Measurements from ENCODE around the gene SLC25A33. TPM values are rescaled to one million over a fixed set of nuclear protein-coding genes. Genes with fewer than 3 reads are reported as not detected.
"Not testable (repeated sequence)": the region's sequence is repeated elsewhere in the genome, so short reads cannot be mapped to it uniquely, and the experiment has no call there.

The SLC25A33 gene, protein sequence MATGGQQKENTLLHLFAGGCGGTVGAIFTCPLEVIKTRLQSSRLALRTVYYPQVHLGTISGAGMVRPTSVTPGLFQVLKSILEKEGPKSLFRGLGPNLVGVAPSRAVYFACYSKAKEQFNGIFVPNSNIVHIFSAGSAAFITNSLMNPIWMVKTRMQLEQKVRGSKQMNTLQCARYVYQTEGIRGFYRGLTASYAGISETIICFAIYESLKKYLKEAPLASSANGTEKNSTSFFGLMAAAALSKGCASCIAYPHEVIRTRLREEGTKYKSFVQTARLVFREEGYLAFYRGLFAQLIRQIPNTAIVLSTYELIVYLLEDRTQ
- polyA plus RNA-seq = 1 to 10 TPM; 6.4 to 7.4 (median 7.0) TPM

DNA sequence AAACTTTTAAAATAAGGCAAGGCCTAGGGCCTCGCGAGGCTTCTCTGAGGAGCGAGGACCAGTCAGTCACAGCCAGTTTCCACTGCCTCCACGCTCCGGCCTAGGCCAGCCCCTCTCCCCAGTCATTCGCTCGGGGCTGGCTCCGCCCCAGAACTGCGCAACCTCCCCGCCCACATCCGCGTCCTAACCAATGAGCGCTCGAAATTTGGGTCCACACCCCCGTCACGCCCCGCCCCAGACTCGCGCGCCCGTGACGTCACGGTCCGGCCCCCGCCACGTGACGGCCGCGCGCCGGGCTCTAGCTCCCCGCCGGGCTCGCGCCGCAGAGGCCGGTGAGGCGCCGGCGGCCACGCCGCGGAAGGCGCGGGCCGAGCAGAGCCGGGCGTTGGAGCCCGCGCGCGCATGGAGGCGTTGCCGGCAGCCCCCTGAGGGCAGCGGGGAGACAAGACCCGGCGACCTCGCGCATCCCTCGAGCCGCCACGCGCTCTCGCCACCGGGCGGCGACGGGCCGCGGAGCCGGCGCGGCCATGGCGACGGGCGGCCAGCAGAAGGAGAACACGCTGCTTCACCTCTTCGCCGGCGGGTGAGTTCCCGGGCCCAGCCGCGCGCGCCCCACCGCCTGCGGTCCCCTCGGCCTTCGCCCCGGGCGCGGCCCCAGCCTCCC lies at the start of gene SLC25A33:
Gene SLC25A33 (plus strand): TSS at position 301 of the 664 bp plus-strand sequence. CDS start 227 bp downstream, at position 528.
- H3K36me3 Mint-ChIP-seq = no peaks in the 10 kb centered on the region
- H3K27me3 Mint-ChIP-seq (ENCODE audit: low read depth in 3 of 3) = peaks cover 2 to 9% (median 5%) of the 10 kb centered on the region in 3 donors
- peak within 1 kb of the TSS; percentile 84 to 94 (median 89) for H3K27ac Mint-ChIP-seq
- no peaks in the 10 kb centered on the region for H3K9me3 Mint-ChIP-seq
- peak within 1 kb of the TSS; percentile 87 to 90 (median 88) for H3K4me3 Mint-ChIP-seq
- H3K4me1 Mint-ChIP-seq = peaks cover 28 to 32% of the 10 kb centered on the region in 2 donors
- peak; percentile 99 for DNase-seq

DNA sequence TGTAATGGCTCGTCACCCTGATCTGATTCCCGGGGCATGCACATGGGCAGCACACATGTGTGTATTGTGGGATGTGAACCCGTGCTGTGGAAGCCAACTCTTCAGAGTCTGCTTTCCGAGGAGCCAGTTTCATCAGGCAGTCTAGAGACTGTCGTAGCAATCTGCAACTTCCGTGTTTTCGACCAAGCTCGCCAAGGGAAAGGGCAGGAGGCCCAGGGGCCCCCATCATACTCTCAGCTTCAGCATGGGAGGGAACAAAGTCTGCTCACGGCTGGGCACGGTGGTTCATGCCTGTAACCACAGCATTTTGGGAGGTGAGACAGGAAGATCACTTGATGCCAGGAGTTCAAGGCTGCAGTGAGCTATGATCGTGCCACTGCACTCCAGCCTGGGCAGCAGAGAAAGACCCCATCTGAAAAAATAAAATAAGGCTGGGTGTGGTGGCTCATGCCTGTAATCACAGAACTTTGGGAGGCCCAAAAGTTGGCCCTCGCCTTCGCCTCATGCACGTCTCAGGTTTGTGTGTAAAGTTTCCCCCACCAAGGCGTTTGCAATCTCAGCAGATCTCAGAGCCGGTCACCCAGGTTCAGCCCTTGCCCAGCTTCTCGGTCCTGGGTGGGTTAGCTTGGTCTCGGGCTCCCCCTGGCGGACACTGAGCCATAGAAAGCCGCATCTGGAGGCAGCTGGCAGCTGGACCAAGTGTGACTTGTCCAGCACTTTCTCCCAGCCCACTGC lies 48.5 kb upstream of the SLC25A33 start:
- no peak overlapping the region for H3K27ac Mint-ChIP-seq
- peaks cover 0 to 9% (median 3%) of the 10 kb centered on the region in 3 donors for H3K27me3 Mint-ChIP-seq (ENCODE audit: low read depth in 3 of 3)
- peak; percentile 66 to 76 (median 72) for DNase-seq
- no peaks in the 10 kb centered on the region for H3K9me3 Mint-ChIP-seq
- H3K36me3 Mint-ChIP-seq = no peaks in the 10 kb centered on the region
- no peak overlapping the region for H3K4me3 Mint-ChIP-seq
- peaks cover 4 to 5% of the 10 kb centered on the region in 2 donors for H3K4me1 Mint-ChIP-seq

DNA sequence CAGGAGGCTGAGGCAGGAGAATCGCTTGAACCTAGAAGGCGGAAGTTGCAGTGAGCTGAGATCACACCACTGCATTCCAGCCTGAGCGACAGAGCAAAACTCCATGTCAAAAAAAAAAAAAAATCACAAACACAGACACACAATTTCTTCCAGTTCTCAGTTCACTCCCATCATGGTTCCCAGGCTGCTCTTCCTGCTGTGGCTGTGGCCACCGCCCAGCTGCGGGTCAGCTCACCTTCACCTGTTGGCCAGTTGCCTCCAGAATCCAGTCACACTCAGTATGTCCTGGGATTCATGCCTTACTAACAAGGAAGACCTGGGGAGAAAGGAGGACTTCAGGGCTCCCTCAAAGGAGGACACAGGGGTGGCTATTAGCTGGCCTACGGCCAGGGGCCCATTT lies 45.9 kb upstream of the SLC25A33 start:
- Mint-ChIP-seq H3K27me3 (ENCODE audit: low read depth in 3 of 3) (peaks cover 2 to 11% (median 5%) of the 10 kb centered on the region in 3 donors), H3K36me3 (no peaks in the 10 kb centered on the region), H3K9me3 (no peaks in the 10 kb centered on the region), H3K27ac (peak overlapping the region in 1 of 6 donors; percentile 59), H3K4me1 (peaks cover 5 to 7% of the 10 kb centered on the region in 2 donors), H3K4me3 (no peak overlapping the region)
- no peak for DNase-seq

DNA sequence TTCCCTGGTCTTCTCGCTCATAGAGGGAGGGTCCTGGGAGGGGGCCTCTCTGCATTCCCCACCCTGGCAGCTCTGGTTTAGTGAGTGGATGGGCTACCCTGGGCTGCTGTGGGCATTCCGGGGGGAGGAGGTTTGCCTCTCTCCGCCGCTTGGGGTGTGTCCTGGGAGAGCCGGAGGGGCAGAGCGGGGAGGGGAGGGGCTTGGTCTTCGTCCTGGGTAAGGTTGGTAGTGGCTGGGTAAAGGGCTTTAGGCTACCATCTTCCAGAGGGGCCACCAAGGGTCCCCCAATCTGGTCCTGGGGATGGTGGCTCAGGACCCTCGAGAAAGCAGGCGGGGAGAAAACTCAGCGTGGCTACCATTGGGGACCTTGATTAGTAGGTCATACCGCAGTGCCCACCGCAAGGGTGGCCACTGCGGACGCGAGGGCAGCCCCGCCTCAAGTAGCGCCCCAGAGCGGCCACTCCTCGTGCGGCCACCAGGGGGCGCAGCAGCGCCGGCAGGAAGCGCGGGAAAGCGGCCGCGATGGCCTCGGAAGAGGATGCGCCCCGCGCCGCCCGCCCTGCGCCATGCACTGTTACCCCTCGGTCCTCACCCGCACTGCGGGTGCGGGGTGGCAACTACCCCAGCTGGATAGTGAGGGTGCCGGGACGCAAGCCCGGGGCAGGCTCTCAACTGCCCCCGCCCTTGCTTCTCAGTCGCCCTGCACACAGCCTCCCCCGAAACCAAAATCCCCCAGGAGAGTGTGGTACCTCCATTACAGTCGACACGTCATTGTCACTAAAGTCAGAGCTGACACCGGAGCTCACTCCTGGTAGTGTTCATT lies 44.1 kb upstream of the SLC25A33 start:
- DNase-seq = peak; percentile 47 to 58 (median 55)
- Mint-ChIP-seq H3K27ac (no peak overlapping the region), H3K27me3 (ENCODE audit: low read depth in 3 of 3) (peaks cover 5 to 16% (median 6%) of the 10 kb centered on the region in 3 donors), H3K4me3 (peak overlapping the region; percentile 44 to 67 (median 57)), H3K36me3 (no peaks in the 10 kb centered on the region), H3K4me1 (peaks cover 5 to 7% of the 10 kb centered on the region in 2 donors), H3K9me3 (no peaks in the 10 kb centered on the region)

DNA sequence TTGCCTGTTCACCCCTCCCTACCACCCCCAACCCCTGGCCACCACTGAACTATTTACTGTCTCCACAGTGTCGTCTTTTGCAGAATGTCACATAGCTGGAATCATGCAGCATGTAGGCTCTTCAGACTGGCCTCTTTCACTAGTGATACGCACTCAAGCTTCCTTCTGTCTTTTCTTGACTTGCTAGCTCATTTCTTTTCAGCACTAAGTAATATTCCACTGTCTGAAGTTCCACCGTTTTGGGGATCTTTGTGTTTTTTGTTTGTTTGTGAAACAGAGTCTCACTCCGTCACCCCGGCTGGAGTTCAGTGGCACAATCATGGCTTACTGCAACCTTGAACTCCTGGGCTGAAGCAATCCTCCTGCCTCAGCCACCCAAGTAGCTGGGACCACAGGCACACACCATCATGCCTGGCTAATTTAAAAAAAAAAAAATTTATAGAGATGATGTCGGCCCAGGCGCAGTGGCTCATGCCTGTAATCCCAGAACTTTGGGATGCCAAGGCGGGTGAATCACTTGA lies 43.4 kb upstream of the SLC25A33 start:
- peak overlapping the region in 1 of 6 donors; percentile 28 for H3K27ac Mint-ChIP-seq

DNA sequence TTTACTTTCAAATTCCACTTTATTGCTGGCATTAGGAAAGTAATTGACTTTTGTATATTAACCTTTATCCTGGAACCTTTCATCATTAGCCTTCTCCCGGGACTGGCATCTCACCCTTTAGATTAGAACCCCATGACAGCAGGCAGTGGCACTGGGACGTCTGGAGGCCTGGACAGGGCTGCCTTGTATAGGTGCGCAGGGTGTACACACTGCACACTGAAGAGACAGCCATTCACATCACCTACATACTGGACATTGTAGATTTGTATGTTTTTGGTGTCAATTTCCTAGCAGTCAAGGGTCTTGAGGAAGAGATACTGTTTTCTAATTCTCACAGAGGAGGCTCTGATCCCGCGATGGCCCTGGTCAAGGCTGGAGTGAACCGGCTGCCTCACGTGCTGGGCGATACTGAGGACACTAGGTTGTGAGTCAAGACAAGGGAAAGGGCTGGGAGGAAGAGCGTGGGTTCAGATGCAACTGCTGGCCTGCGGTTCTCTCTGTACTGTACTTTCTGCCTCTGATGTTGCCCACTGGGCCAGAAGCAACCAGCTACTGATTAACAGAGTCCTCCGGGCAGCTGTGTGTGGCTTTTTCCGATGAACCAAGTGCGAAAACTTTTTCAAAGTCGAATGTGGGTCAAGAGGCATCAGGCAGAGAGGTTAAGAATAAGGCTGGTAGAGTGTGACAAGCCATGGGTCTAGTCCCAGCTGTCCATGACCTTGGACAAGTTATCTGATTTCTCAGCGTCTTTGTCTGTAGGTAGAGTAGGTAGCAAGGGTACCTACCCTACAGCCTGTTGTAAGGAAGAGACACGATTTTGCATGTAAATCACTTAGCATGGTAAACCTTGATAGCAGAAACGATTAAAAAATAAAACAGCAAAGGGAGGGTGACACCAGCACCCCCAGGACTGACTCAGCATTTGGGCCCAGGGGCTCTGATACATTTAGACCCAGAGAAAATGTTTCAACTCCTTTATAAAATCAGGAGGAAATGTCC lies 38.2 kb upstream of the SLC25A33 start:
- Mint-ChIP-seq H3K9me3 (no peaks in the 10 kb centered on the region), H3K27me3 (ENCODE audit: low read depth in 3 of 3) (peaks cover 0 to 12% (median 5%) of the 10 kb centered on the region in 3 donors), H3K36me3 (no peaks in the 10 kb centered on the region), H3K4me1 (peaks cover 9% of the 10 kb centered on the region in 2 donors), H3K4me3 (peak overlapping the region in 1 of 5 donors; percentile 12), H3K27ac (peak overlapping the region in 4 of 6 donors; percentile 38 to 74 (median 60))
- no peak for DNase-seq

More for the DNA sequence above, 43.4 kb upstream of the SLC25A33 start:
- H3K9me3 Mint-ChIP-seq = no peaks in the 10 kb centered on the region
- peak overlapping the region in 2 of 5 donors; percentile 51 to 63 for H3K4me3 Mint-ChIP-seq
- H3K4me1 Mint-ChIP-seq = peaks cover 8 to 10% of the 10 kb centered on the region in 2 donors
- peaks cover 5 to 14% (median 9%) of the 10 kb centered on the region in 3 donors for H3K27me3 Mint-ChIP-seq (ENCODE audit: low read depth in 3 of 3)
- no peaks in the 10 kb centered on the region for H3K36me3 Mint-ChIP-seq
- no peak for DNase-seq

DNA sequence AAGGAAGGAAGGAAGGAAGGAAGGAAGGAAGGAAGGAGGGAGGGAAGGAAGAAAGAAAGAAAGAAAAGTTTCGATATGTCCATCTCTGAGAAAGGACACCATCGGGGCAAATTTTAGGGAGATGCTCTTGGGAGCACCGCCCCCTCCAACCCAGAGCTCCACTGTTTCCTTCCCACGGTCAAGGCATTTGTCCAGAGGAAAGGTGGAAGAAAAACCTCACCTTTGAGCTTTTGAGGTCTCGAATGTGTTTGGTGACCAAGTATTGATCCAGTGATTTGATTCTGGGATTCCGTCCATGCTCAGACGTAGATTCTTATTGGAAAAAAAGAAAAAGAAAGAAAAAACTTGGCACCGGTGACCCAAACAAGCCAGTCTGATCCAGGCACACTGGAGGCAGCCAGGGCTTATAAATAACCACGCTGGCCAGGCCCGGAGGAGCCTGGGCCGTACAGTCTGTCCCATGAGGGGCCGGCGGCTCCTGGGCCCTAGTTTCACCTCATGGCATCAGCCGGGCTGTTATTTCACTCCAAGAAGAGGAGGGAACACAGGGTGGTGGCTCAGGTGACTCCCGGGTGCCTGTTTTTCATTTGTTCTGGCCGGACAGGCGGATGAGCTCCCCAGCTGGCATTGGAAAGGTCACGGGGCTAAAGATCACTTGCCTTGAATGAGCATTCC lies 36.1 kb upstream of the SLC25A33 start:
- peaks cover 1 to 10% (median 5%) of the 10 kb centered on the region in 3 donors for H3K27me3 Mint-ChIP-seq (ENCODE audit: low read depth in 3 of 3)
- no peaks in the 10 kb centered on the region for H3K9me3 Mint-ChIP-seq

DNA sequence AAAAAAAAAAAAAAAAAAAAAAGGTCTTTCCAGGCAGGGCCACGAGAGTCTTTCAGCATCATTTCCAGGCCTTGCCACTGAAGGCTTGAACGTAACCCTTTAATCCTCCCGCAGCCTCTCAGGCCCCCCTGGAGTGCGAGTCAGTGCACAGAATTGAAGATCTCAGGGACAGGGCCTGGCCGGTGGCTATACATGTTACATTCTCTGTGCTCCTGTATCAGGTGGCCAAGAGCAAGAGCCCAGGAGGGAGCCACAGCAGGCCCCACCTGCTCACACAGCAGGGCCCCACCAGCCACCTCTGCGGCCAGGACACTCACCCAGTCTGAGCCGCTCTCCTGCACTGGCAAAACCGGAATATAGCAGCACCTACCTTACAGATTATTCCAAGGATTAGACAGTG lies 34.1 kb upstream of the SLC25A33 start:
- no peak for DNase-seq
- peaks cover 0 to 8% (median 1%) of the 10 kb centered on the region in 3 donors for H3K27me3 Mint-ChIP-seq (ENCODE audit: low read depth in 3 of 3)
- H3K4me1 Mint-ChIP-seq = peaks cover 9% of the 10 kb centered on the region in 2 donors
- peaks cover 0 to 4% (median 0%) of the 10 kb centered on the region in 3 donors for H3K36me3 Mint-ChIP-seq
- no peaks in the 10 kb centered on the region for H3K9me3 Mint-ChIP-seq
- H3K4me3 Mint-ChIP-seq = no peak overlapping the region
- no peak overlapping the region for H3K27ac Mint-ChIP-seq

More for the DNA sequence above, 36.1 kb upstream of the SLC25A33 start:
- Mint-ChIP-seq H3K4me1 (peaks cover 9% of the 10 kb centered on the region in 2 donors), H3K4me3 (no peak overlapping the region), H3K27ac (no peak overlapping the region), H3K36me3 (no peaks in the 10 kb centered on the region)
- no peak for DNase-seq

DNA sequence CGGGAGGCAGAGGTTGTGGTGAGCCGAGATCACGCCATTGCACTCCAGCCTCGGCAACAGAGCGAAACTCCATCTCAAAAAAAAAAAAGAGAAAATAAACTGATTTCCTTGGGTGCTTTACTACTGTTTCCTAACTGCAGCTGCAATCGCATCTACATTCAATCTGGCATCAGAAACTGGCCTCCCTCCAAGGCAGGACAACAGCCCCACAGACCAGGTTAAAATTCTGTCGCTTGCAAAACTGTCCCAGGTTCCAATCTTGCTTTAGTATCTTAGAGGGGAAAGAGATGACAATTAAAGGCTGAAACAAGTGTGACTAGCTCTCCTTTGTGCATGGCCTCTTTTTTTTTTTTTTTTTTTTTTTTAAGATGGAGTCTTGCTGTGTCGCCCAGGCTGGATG lies 32.4 kb upstream of the SLC25A33 start:
- no peaks in the 10 kb centered on the region for H3K9me3 Mint-ChIP-seq
- peaks cover 0 to 2% (median 1%) of the 10 kb centered on the region in 3 donors for H3K27me3 Mint-ChIP-seq (ENCODE audit: low read depth in 3 of 3)
- H3K36me3 Mint-ChIP-seq = peaks cover 0 to 4% (median 0%) of the 10 kb centered on the region in 3 donors
- no peak for DNase-seq
- no peak overlapping the region for H3K27ac Mint-ChIP-seq
- no peak overlapping the region for H3K4me3 Mint-ChIP-seq
- no peaks in the 10 kb centered on the region for H3K4me1 Mint-ChIP-seq

DNA sequence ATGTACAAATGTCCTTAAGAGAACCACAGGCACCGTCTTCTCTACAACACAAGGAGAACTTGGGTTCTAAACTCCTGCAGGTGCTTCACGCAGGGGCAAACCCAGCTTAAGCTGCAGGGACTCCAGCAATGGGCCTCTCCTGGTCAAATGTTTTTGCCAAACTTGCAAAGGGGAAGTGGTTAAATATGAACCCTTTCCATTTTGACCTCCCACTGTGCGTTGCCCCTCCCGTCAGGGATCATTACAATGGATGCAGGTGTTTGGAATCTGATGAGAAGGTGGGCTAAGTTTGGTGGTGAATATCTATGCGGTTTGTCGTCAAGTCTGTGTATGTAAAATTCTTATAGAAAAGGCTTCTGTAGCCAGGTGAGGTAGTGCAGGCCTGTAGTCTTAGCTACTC lies 29.1 kb upstream of the SLC25A33 start:
- Mint-ChIP-seq H3K4me1 (no peaks in the 10 kb centered on the region), H3K4me3 (no peak overlapping the region), H3K9me3 (no peaks in the 10 kb centered on the region), H3K36me3 (peaks cover 0 to 4% (median 0%) of the 10 kb centered on the region in 3 donors), H3K27me3 (ENCODE audit: low read depth in 3 of 3) (peaks cover 0 to 3% (median 2%) of the 10 kb centered on the region in 3 donors), H3K27ac (no peak overlapping the region)
- no peak for DNase-seq

DNA sequence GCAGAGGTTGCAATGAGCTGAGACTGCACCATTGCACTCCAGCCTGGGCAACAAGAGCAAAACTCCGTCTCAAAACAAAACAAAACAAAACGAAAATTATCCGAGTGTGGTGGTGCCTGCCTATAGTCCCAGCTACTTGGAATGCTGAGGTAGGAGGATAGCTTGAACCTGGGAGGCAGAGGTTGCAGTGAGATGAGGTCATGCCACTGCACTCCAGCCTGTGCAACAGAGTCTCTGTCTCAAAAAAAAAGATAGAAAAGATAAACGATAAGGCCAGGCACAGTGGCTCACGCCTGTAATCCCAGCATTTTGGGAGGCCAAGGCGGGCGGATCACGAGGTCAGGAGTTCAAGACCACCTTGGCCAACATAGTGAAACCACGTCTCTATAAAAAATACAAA lies 23.7 kb upstream of the SLC25A33 start:
- DNase-seq; H3K9me3 Mint-ChIP-seq; H3K27me3 Mint-ChIP-seq (ENCODE audit: low read depth in 3 of 3); H3K4me3 Mint-ChIP-seq; H3K4me1 Mint-ChIP-seq; H3K27ac Mint-ChIP-seq; H3K36me3 Mint-ChIP-seq: not testable (repeated sequence)
